ENCODE data around the gene FLAD1. TPM values are rescaled to one million over a fixed set of nuclear protein-coding genes. Genes with fewer than 3 reads are reported as not detected.

The FLAD1 gene
- total and polyA plus RNA-seq, 2 of the 8 experiments (the other 6 are each of a cell fraction or from before 2014, with no cell fraction given): 104 to 143 TPM

DNA sequence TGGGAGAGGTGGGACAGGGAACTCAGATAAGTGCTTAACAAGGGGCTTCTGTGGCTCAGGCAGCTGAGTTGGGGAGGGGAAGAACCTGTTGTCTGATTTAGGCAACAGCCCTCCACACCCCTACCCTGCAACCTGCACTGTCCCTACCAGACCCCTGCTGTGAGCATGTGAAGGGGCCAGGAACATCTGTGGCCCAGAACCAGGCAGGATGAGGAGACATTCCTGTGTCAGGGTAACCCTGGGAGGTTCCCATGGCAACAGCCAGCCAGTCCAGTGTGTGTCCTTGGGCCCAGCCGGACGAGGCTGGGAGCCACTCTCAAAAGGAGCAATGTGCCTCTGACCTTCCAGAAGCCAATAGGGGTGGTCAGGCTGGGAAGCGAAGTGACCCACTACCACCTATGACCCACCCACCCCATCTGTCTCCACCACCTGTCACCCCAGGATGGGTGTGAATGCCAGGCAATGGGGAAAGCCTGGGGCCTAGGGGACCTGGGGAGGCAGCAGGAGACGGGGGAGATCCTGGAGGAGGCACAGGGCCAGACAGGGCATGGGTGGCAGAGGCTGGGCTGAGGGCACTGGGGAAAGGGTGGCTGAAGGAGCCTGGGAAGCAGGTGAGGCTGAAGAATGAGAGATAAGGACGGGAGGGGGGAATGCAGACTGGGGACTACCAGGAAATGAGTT, 41.7 kb upstream of the FLAD1 start (continued):
- TF ChIP-seq RFX5 (IDR thresholded peaks at IDR 0.05; ENCODE audit: borderline replicate concordance, low read depth, low read length) (no peak), RBBP5 (IDR thresholded peaks at IDR 0.05; ENCODE audit: borderline replicate concordance, low read depth, low read length) (no peak), POLR2A (IDR thresholded peaks at IDR 0.05; ENCODE audit: control extremely low read depth in 1 of 2, low read depth in 2 of 2, low read length in 2 of 2) (no peak), EGR1 (IDR thresholded peaks at IDR 0.05; ENCODE audit: borderline replicate concordance, low read depth, low read length) (no peak)
- TF ChIP-seq, protein P1, sequence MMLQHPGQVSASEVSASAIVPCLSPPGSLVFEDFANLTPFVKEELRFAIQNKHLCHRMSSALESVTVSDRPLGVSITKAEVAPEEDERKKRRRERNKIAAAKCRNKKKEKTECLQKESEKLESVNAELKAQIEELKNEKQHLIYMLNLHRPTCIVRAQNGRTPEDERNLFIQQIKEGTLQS (IDR thresholded peaks at IDR 0.05; ENCODE audit: insufficient read depth, low read depth, low read length): no peak

All from H1 (cell line).